Upper lobe of right lung (tissue), 1 donor: ENCODE data around the gene KREMEN2. TPM values are rescaled to one million over a fixed set of nuclear protein-coding genes. Genes with fewer than 3 reads are reported as not detected.

Experiments
- ATAC-seq: fragments of 200-7000 bp; cut with Tn5 transposase; one replicate; pipeline ENCODE4 v1.9.1; 2020; ENCODE audit warnings: mild to moderate bottlenecking, moderate library complexity
- DNase-seq: peaks from one replicate; pipeline ENCODE4 v3.0.0-alpha.2; 2020
- H3K27ac ChIP-seq: fragments of 200-600 bp; one replicate; pipeline ENCODE4 v1.8.0; 2022
- H3K27me3 ChIP-seq: fragments of 200-600 bp; one replicate; pipeline ENCODE4 v1.8.0; 2022; ENCODE audit warnings: mild to moderate bottlenecking
- H3K36me3 ChIP-seq: fragments of 200-600 bp; one replicate; pipeline ENCODE4 v1.8.0; 2022
- H3K4me1 ChIP-seq: fragments of 200-600 bp; one replicate; pipeline ENCODE4 v1.8.0; 2022
- H3K4me3 ChIP-seq: fragments of 200-600 bp; one replicate; pipeline ENCODE4 v1.8.0; 2022; ENCODE audit warnings: mild to moderate bottlenecking
- H3K9me3 ChIP-seq: fragments of 200-600 bp; one replicate; pipeline ENCODE4 v1.8.0; 2022
- CTCF ChIP-seq: fragments of 200-600 bp; IDR thresholded peaks from one replicate; pipeline ENCODE4 v1.8.0; 2022; ENCODE audit warnings: antibody characterized with exemption
- intact Hi-C: fragments of 100-400 bp; cut with DNase I; formaldehyde crosslinking; loops from one replicate; pipeline ENCODE4 v1.11.0; 2022
- total RNA-seq: library from RNA; stranded (reverse); fragmentation: NEBNext Ultra II Directional; extraction: Animal tissue kit (Norgen Biotek cat#: 25700); gene quantifications from one replicate; pipeline ENCODE4 v1.2.1, GENCODE V29; 2021
- donor health status: DM: no; HTN: yes; CAD: no; lungs with severe emphysema.

The KREMEN2 gene
- total RNA-seq, 1 donor from 2014 or later = not detected

- Histone ChIP-seq H3K36me3 (no peaks in the 10 kb centered on the region), H3K4me3 (no peak overlapping the region), H3K27ac (no peak overlapping the region), H3K4me1 (no peaks in the 10 kb centered on the region), H3K27me3 (peaks cover 62% of the 10 kb centered on the region), H3K9me3 (no peaks in the 10 kb centered on the region)
- DNase-seq (no peak), ATAC-seq (no peak)
- intact Hi-C loops = no loop called here
- TF ChIP-seq CTCF = no peak
These were observed 7.5 kb upstream of the KREMEN2 start for GRCh38 chr16:2956579-2956956.

GRCh38 chr16:2959206-2959605, 4.9 kb upstream of the KREMEN2 start:
- DNase-seq (no peak), ATAC-seq (no peak)
- Histone ChIP-seq H3K27ac (no peak overlapping the region), H3K27me3 (peaks cover 78% of the 10 kb centered on the region), H3K4me3 (no peak overlapping the region), H3K4me1 (peaks cover 11% of the 10 kb centered on the region), H3K36me3 (no peaks in the 10 kb centered on the region), H3K9me3 (no peaks in the 10 kb centered on the region)
- TF ChIP-seq CTCF = no peak
- intact Hi-C loops = no loop called here

GRCh38 chr16:2960183-2961010, 3.7 kb upstream of the KREMEN2 start:
- DNase-seq (no peak), ATAC-seq (no peak)
- intact Hi-C loops = no loop called here
- H3K4me3 ChIP-seq = no peak overlapping the region
- H3K27ac ChIP-seq = no peak overlapping the region
- H3K36me3 ChIP-seq = no peaks in the 10 kb centered on the region
- peaks cover 78% of the 10 kb centered on the region for H3K27me3 ChIP-seq
- no peak for TF ChIP-seq CTCF
- H3K4me1 ChIP-seq = peaks cover 23% of the 10 kb centered on the region
- no peaks in the 10 kb centered on the region for H3K9me3 ChIP-seq

- Histone ChIP-seq H3K27ac (no peak overlapping the region), H3K36me3 (no peaks in the 10 kb centered on the region), H3K9me3 (no peaks in the 10 kb centered on the region), H3K27me3 (peaks cover 83% of the 10 kb centered on the region), H3K4me3 (no peak overlapping the region), H3K4me1 (peaks cover 28% of the 10 kb centered on the region)
- intact Hi-C loops = no loop called here
- DNase-seq = no peak
- no peak for TF ChIP-seq CTCF
- no peak for ATAC-seq
These were observed 1.6 kb upstream of the KREMEN2 start for GRCh38 chr16:2962334-2963073.

- peak overlapping the region; percentile 18 for H3K4me3 ChIP-seq
- DNase-seq (no peak), ATAC-seq (no peak)
- H3K9me3 ChIP-seq = no peaks in the 10 kb centered on the region
- no peak overlapping the region for H3K27ac ChIP-seq
- no peak for TF ChIP-seq CTCF
- peaks cover 30% of the 10 kb centered on the region for H3K4me1 ChIP-seq
- peaks cover 83% of the 10 kb centered on the region for H3K27me3 ChIP-seq
- H3K36me3 ChIP-seq = no peaks in the 10 kb centered on the region
- intact Hi-C loops = no loop called here
These were observed 877 bp upstream of the KREMEN2 start for GRCh38 chr16:2963074-2963722.
